ENCODE results near the gene PGRMC2.

Gene PGRMC2

GRCh38 chr4:128298852-128299251 lies 11.2 kb upstream of the PGRMC2 start:
- TF ChIP-seq, protein P1, sequence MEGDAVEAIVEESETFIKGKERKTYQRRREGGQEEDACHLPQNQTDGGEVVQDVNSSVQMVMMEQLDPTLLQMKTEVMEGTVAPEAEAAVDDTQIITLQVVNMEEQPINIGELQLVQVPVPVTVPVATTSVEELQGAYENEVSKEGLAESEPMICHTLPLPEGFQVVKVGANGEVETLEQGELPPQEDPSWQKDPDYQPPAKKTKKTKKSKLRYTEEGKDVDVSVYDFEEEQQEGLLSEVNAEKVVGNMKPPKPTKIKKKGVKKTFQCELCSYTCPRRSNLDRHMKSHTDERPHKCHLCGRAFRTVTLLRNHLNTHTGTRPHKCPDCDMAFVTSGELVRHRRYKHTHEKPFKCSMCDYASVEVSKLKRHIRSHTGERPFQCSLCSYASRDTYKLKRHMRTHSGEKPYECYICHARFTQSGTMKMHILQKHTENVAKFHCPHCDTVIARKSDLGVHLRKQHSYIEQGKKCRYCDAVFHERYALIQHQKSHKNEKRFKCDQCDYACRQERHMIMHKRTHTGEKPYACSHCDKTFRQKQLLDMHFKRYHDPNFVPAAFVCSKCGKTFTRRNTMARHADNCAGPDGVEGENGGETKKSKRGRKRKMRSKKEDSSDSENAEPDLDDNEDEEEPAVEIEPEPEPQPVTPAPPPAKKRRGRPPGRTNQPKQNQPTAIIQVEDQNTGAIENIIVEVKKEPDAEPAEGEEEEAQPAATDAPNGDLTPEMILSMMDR (IDR thresholded peaks at IDR 0.05; ENCODE audit: low read depth, low read length) = no peak; the same call in 1 of the 2 replicates
- Histone ChIP-seq H3K9me3 (ENCODE audit: severe bottlenecking) (no peaks in the 10 kb centered on the region), H3K4me3 (ENCODE audit: low read depth, low read length) (no peak overlapping the region), H3K36me3 (no peaks in the 10 kb centered on the region), H3K27me3 (ENCODE audit: insufficient read depth, low read depth, severe bottlenecking) (no peaks in the 10 kb centered on the region), H3K27ac (no peak overlapping the region)
- no peak for DNase-seq

- Histone ChIP-seq H3K9me3 (ENCODE audit: severe bottlenecking) (no peaks in the 10 kb centered on the region), H3K36me3 (no peaks in the 10 kb centered on the region), H3K27me3 (ENCODE audit: insufficient read depth, low read depth, severe bottlenecking) (no peaks in the 10 kb centered on the region), H3K27ac (no peak overlapping the region), H3K4me3 (ENCODE audit: low read depth, low read length) (no peak overlapping the region)
- TF ChIP-seq, protein P1 (IDR thresholded peaks at IDR 0.05; ENCODE audit: low read depth, low read length) = no peak
- DNase-seq = no peak
Measured at GRCh38 chr4:128298146-128298758, 10.6 kb upstream of the PGRMC2 start.

- DNase-seq = no peak
Measured at GRCh38 chr4:128295255-128295654, 7.6 kb upstream of the PGRMC2 start.

DNA sequence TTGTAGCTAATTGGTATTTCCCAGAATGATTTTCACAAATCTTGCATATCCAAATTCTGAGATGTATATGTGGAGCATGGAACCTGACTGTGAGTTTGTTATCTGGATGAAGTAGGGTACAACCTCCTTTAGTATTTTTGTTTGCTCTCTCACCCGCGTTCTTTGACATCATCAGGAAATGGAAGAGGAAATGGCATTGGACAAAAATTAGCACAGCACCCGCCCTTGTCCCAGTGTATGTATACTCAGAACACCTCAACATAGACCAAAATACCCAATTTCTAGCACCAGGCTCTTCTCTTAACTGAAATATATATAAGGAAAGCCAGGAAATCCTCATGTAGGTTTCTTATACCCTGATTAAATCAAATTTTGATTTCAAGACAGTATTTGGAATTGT lies 6.9 kb upstream of the PGRMC2 start:
- no peak for DNase-seq
- Histone ChIP-seq H3K36me3 (no peaks in the 10 kb centered on the region), H3K4me3 (ENCODE audit: low read depth, low read length) (no peak overlapping the region), H3K27me3 (ENCODE audit: insufficient read depth, low read depth, severe bottlenecking) (no peaks in the 10 kb centered on the region), H3K27ac (no peak overlapping the region), H3K9me3 (ENCODE audit: severe bottlenecking) (no peaks in the 10 kb centered on the region)
- TF ChIP-seq, protein P1 (IDR thresholded peaks at IDR 0.05; ENCODE audit: low read depth, low read length) = no peak

More at GRCh38 chr4:128295255-128295654, 7.6 kb upstream of the PGRMC2 start:
- H3K9me3 ChIP-seq (ENCODE audit: severe bottlenecking) = no peaks in the 10 kb centered on the region
- no peak overlapping the region for H3K27ac ChIP-seq
- H3K27me3 ChIP-seq (ENCODE audit: insufficient read depth, low read depth, severe bottlenecking) = no peaks in the 10 kb centered on the region
- no peak overlapping the region for H3K4me3 ChIP-seq (ENCODE audit: low read depth, low read length)
- TF ChIP-seq, protein P1 (IDR thresholded peaks at IDR 0.05; ENCODE audit: low read depth, low read length) = no peak
- H3K36me3 ChIP-seq = no peaks in the 10 kb centered on the region

- Histone ChIP-seq H3K4me3 (ENCODE audit: low read depth, low read length) (no peak overlapping the region), H3K9me3 (ENCODE audit: severe bottlenecking) (no peaks in the 10 kb centered on the region), H3K27me3 (ENCODE audit: insufficient read depth, low read depth, severe bottlenecking) (no peaks in the 10 kb centered on the region), H3K27ac (no peak overlapping the region), H3K36me3 (no peaks in the 10 kb centered on the region)
- DNase-seq = no peak
- TF ChIP-seq, protein P1 (IDR thresholded peaks at IDR 0.05; ENCODE audit: low read depth, low read length) = no peak
Measured at GRCh38 chr4:128292349-128292748, 4.7 kb upstream of the PGRMC2 start.

DNA sequence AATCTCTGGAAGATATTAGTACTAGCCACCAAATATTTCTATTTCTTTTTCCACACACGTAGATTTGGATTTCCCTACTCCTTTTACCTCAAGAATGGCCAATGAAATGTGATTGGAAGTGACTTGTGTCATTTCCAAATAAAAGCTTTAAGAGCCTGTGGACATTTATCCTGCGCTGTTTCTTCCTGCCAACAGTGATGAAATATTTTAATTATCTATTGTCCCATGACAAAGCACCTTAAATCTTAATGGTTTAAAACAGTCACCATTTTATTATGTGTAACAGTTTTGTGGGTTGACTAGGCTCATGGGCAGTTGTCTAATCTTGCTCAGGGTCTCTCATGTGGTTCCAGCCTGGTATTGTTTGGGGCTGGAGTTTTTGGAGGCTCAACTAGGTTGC lies 3.5 kb upstream of the PGRMC2 start:
- Histone ChIP-seq H3K4me3 (ENCODE audit: low read depth, low read length) (no peak overlapping the region), H3K9me3 (ENCODE audit: severe bottlenecking) (no peaks in the 10 kb centered on the region), H3K36me3 (peaks cover 4% of the 10 kb centered on the region), H3K27me3 (ENCODE audit: insufficient read depth, low read depth, severe bottlenecking) (no peaks in the 10 kb centered on the region), H3K27ac (no peak overlapping the region)
- no peak for DNase-seq
- TF ChIP-seq, protein P1 (IDR thresholded peaks at IDR 0.05; ENCODE audit: low read depth, low read length) = no peak

All from WERI-Rb-1 (cell line).